SK-N-SH (cell line): ENCODE results near the gene SETBP1. TPM values are rescaled to one million over a fixed set of nuclear protein-coding genes. Genes with fewer than 3 reads are reported as not detected.

Experiments
- CTCF ChIA-PET: fragments of 300-600, 350-600 bp; formaldehyde crosslinking; extraction: SDS; loops from one replicate; lab custom pipeline; 2021; lab: Yijun Ruan, JAX
- POLR2A ChIA-PET: fragments of 350-600 bp; sonication (Branson Sonifier 250); formaldehyde crosslinking; extraction: SDS; loops from one replicate; lab custom pipeline; 2020; ENCODE audit warnings: antibody characterized with exemption, inconsistent platforms; lab: Yijun Ruan, JAX
- DNase-seq: peaks from one replicate; pipeline ENCODE4 v3.0.0; 2012
- H2AFZ ChIP-seq: fragments of 200-600 bp; sonication (generic); 2 replicates; pipeline ENCODE4 v1.8.1; 2016; ENCODE audit warnings: antibody characterized with exemption, mild to moderate bottlenecking, low read depth
- H3F3A ChIP-seq: fragments of 200-600 bp; sonication (generic); replicated peaks from 2 replicates; pipeline ENCODE3; 2016; ENCODE audit warnings: antibody characterized with exemption, mild to moderate bottlenecking; ENCODE audit not compliant: insufficient read depth
- H3K27ac ChIP-seq, 2 experiments: fragments of 200-500 bp in 1 of 2; fragments of 200-600 bp in 1 of 2; sonication (Bioruptor generic) in 1 of 2; sonication (generic), shearing (Covaris generic) in 1 of 2; 2 replicates each; pipeline versions ENCODE4 v1.5.1 to v1.6.1; 2014 to 2016; ENCODE audit warnings: low read depth in 2 of 2, inconsistent platforms in 1 of 2, low read length in 1 of 2, mild to moderate bottlenecking in 1 of 2, mixed read lengths in 1 of 2
- H3K27me3 ChIP-seq: fragments of 200-600 bp; sonication (generic), shearing (Covaris generic); 2 replicates; pipeline ENCODE4 v1.6.1; 2016; ENCODE audit warnings: mixed run types; ENCODE audit not compliant: insufficient read depth
- H3K36me3 ChIP-seq, 2 experiments: fragments of 200-500 bp in 1 of 2; fragments of 200-600 bp in 1 of 2; sonication (Bioruptor generic) in 1 of 2; sonication (generic) in 1 of 2; replicated peaks in 1 of 2; 2 replicates each; pipeline versions ENCODE3 to v1.5.1; 2014 to 2016; ENCODE audit warnings: low read length in 1 of 2, mild to moderate bottlenecking in 1 of 2; ENCODE audit not compliant: insufficient read depth in 2 of 2, control insufficient read depth in 1 of 2
- H3K4me1 ChIP-seq, 2 experiments: fragments of 200-500 bp in 1 of 2; fragments of 200-600 bp in 1 of 2; sonication (Bioruptor generic) in 1 of 2; sonication (generic), shearing (Covaris generic) in 1 of 2; 2 replicates each; pipeline versions ENCODE4 v1.5.1 to v1.6.1; 2014 to 2016; ENCODE audit warnings: low read depth in 1 of 2, low read length in 1 of 2, mixed run types in 1 of 2; ENCODE audit not compliant: insufficient read depth in 2 of 2, control insufficient read depth in 1 of 2
- H3K4me2 ChIP-seq: fragments of 200-600 bp; sonication (generic), shearing (Covaris generic); 2 replicates; pipeline ENCODE4 v1.6.1; 2017; ENCODE audit warnings: mixed run types
- H3K4me3 ChIP-seq, 2 experiments: fragments of 200-500 bp in 1 of 2; fragments of 200-600 bp in 1 of 2; sonication (Bioruptor generic) in 1 of 2; sonication (generic), shearing (Covaris generic) in 1 of 2; 2 replicates each; pipeline versions ENCODE4 v1.5.1 to v1.8.1; 2014 to 2016; ENCODE audit warnings: low read depth in 2 of 2, inconsistent platforms in 1 of 2, low read length in 1 of 2, mild to moderate bottlenecking in 1 of 2, mixed read lengths in 1 of 2, moderate library complexity in 1 of 2
- H3K79me2 ChIP-seq: fragments of 200-600 bp; sonication (generic); 2 replicates; pipeline ENCODE4 v1.8.1; 2017; ENCODE audit warnings: mild to moderate bottlenecking; ENCODE audit not compliant: insufficient read depth
- H3K9ac ChIP-seq: fragments of 200-600 bp; sonication (generic); 2 replicates; pipeline ENCODE4 v1.6.1; 2017; ENCODE audit warnings: mixed run types
- H3K9me2 ChIP-seq: fragments of 200-600 bp; sonication (generic); 2 replicates; pipeline ENCODE4 v1.6.1; 2017; ENCODE audit warnings: mixed run types
- H3K9me3 ChIP-seq: fragments of 200-600 bp; sonication (generic); 2 replicates; pipeline ENCODE4 v1.6.1; 2017; ENCODE audit warnings: mixed run types, mild to moderate bottlenecking, moderate library complexity
- H4K20me1 ChIP-seq: fragments of 200-600 bp; sonication (generic); 2 replicates; pipeline ENCODE4 v1.6.1; 2017; ENCODE audit warnings: mild to moderate bottlenecking, mixed run types; ENCODE audit not compliant: insufficient read depth
- FOSL2 ChIP-seq: IDR thresholded peaks from 2 replicates; pipeline ENCODE4 v1.4.0; 2012; ENCODE audit warnings: low read depth, mild to moderate bottlenecking, moderate library complexity, borderline replicate concordance
- IRF3 ChIP-seq: fragments of 150-350 bp; IDR thresholded peaks from 2 replicates; pipeline ENCODE4 v1.6.1; 2016; ENCODE audit warnings: mild to moderate bottlenecking, low read depth, low read length
- MAX ChIP-seq: IDR thresholded peaks from 2 replicates; pipeline ENCODE4 v1.4.0; 2012; ENCODE audit warnings: low read depth
- PBX3 ChIP-seq: IDR thresholded peaks from 2 replicates; pipeline ENCODE4; 2012
- RCOR1 ChIP-seq: fragments of 150-350 bp; IDR thresholded peaks from 2 replicates; pipeline ENCODE4 v1.6.1; 2017; ENCODE audit warnings: antibody characterized with exemption, low read length
- REST ChIP-seq: IDR thresholded peaks from 2 replicates; pipeline ENCODE4 v1.6.1; 2012; ENCODE audit warnings: mild to moderate bottlenecking, low read depth, low read length, moderate library complexity
- RFX5 ChIP-seq: IDR thresholded peaks from 2 replicates; pipeline ENCODE4 v1.6.1; 2012; ENCODE audit warnings: mild to moderate bottlenecking, improper control_type of control experiment, low read length
- SIN3A ChIP-seq: IDR thresholded peaks from 2 replicates; pipeline ENCODE4 v1.6.1; 2012; ENCODE audit warnings: low read depth, mild to moderate bottlenecking, low read length, moderate library complexity, borderline replicate concordance
- SMC3 ChIP-seq: IDR thresholded peaks from 2 replicates; pipeline ENCODE4 v1.6.1; 2012; ENCODE audit warnings: low read depth, low read length, improper control_type of control experiment
- USF2 ChIP-seq: fragments of 150-350 bp; IDR thresholded peaks from 2 replicates; pipeline ENCODE4 v1.6.1; 2017; ENCODE audit warnings: antibody characterized with exemption, low read length, low read depth, borderline replicate concordance
- YY1 ChIP-seq: IDR thresholded peaks from 2 replicates; pipeline ENCODE4 v1.4.0; 2012; ENCODE audit warnings: low read depth, mild to moderate bottlenecking
- WGBS: methylation state at CpG from one replicate; pipeline ENCODE4 v1.1.6; 2017; ENCODE audit warnings: low lambda C conversion rate; 5-methylcytosine and 5-hydroxymethylcytosine counted together
- polyA plus RNA-seq, 3 experiments: library from polyadenylated mRNA; depleted of rRNA; stranded (reverse); fragments of >200 nt; gene quantifications; 2 replicates each; pipeline ENCODE4 v1.2.3, GENCODE V29; 2012
- TF ChIP-seq, protein P1 (sequence below): IDR thresholded peaks from 2 replicates; pipeline ENCODE4 v1.4.0; 2012; ENCODE audit warnings: low read depth, borderline replicate concordance
- TF ChIP-seq, protein P2 (sequence below): fragments of 200-600 bp; sonication (generic); IDR thresholded peaks from 2 replicates; pipeline ENCODE4 v1.6.1; 2017; ENCODE audit warnings: antibody characterized with exemption, mild to moderate bottlenecking, moderate library complexity
- TF ChIP-seq, protein P3 (sequence below): IDR thresholded peaks from 2 replicates; pipeline ENCODE4 v1.4.0; 2012; ENCODE audit warnings: low read depth, borderline replicate concordance

The SETBP1 gene
- polyA plus RNA-seq, 1 of the 3 experiments (the other 2 are of a cell fraction), result 3.0 TPM

DNA sequence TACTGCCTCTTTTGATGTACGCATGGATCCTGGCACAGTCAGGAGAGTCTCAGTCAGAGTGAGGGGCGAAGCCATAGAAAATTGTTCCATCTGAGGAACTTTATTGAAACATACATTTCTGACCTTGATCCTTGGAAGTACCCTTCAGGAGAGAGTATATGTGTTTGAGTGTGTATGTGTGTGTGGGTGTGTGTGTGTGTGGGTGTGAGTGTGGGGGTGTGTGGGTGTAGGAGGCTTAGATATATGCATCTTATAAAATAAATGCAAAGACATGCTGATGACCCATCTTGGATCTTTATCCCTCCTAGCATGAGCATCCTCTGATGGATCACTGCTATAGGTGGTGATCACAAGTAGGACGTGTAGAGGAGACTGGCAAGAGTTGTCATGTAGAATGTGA is 93.5 kb downstream of the SETBP1 start:
- no peaks in the 10 kb centered on the region for H3K27me3 ChIP-seq
- H3K4me3 ChIP-seq, result no peak overlapping the region
- H3F3A ChIP-seq, result no peaks in the 10 kb centered on the region
- H3K79me2 ChIP-seq, result no peaks in the 10 kb centered on the region
- POLR2A ChIA-PET, result no interaction called here
- no peak for DNase-seq
- no peaks in the 10 kb centered on the region for H4K20me1 ChIP-seq
- peaks cover 0 to 6% of the 10 kb centered on the region in 2 experiments; a peak in 1 of 4 replicates for H3K4me1 ChIP-seq
- H3K9me3 ChIP-seq, result no peaks in the 10 kb centered on the region
- H3K4me2 ChIP-seq, result no peak overlapping the region
- H3K9ac ChIP-seq, result no peak overlapping the region
- CTCF ChIA-PET, result no interaction called here
- H2AFZ ChIP-seq, result no peak overlapping the region
- H3K9me2 ChIP-seq, result no peaks in the 10 kb centered on the region
- no peak overlapping the region for H3K27ac ChIP-seq
- TF ChIP-seq RCOR1 (no peak), REST (no peak), SMC3 (no peak), IRF3 (no peak), FOSL2 (no peak), PBX3 (no peak), MAX (no peak), SIN3A (no peak), YY1 (no peak), USF2 (no peak), RFX5 (no peak)
- TF ChIP-seq, protein P1, sequence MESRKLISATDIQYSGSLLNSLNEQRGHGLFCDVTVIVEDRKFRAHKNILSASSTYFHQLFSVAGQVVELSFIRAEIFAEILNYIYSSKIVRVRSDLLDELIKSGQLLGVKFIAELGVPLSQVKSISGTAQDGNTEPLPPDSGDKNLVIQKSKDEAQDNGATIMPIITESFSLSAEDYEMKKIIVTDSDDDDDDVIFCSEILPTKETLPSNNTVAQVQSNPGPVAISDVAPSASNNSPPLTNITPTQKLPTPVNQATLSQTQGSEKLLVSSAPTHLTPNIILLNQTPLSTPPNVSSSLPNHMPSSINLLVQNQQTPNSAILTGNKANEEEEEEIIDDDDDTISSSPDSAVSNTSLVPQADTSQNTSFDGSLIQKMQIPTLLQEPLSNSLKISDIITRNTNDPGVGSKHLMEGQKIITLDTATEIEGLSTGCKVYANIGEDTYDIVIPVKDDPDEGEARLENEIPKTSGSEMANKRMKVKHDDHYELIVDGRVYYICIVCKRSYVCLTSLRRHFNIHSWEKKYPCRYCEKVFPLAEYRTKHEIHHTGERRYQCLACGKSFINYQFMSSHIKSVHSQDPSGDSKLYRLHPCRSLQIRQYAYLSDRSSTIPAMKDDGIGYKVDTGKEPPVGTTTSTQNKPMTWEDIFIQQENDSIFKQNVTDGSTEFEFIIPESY, result no peak
- TF ChIP-seq, protein P2, sequence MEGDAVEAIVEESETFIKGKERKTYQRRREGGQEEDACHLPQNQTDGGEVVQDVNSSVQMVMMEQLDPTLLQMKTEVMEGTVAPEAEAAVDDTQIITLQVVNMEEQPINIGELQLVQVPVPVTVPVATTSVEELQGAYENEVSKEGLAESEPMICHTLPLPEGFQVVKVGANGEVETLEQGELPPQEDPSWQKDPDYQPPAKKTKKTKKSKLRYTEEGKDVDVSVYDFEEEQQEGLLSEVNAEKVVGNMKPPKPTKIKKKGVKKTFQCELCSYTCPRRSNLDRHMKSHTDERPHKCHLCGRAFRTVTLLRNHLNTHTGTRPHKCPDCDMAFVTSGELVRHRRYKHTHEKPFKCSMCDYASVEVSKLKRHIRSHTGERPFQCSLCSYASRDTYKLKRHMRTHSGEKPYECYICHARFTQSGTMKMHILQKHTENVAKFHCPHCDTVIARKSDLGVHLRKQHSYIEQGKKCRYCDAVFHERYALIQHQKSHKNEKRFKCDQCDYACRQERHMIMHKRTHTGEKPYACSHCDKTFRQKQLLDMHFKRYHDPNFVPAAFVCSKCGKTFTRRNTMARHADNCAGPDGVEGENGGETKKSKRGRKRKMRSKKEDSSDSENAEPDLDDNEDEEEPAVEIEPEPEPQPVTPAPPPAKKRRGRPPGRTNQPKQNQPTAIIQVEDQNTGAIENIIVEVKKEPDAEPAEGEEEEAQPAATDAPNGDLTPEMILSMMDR, result no peak
- TF ChIP-seq, protein P3, sequence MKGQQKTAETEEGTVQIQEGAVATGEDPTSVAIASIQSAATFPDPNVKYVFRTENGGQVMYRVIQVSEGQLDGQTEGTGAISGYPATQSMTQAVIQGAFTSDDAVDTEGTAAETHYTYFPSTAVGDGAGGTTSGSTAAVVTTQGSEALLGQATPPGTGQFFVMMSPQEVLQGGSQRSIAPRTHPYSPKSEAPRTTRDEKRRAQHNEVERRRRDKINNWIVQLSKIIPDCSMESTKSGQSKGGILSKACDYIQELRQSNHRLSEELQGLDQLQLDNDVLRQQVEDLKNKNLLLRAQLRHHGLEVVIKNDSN, result no peak
- 64% methylated on average over 3 of the region's 3 CpGs for WGBS
- no peaks in the 10 kb centered on the region for H3K36me3 ChIP-seq
